Measurements from ENCODE around the gene TMEM156. TPM values are rescaled to one million over a fixed set of nuclear protein-coding genes. Genes with fewer than 3 reads are reported as not detected.
"Not testable (repeated sequence)": the region's sequence is repeated elsewhere in the genome, so short reads cannot be mapped to it uniquely, and the experiment has no call there.

Gene TMEM156
- total RNA-seq, 2 donors from 2014 or later = 0.77 TPM; not detected in 1

- no peak overlapping the region for H3K9ac ChIP-seq (ENCODE audit: low read depth in 2 of 2, low read length in 2 of 2)
- H3K27me3 ChIP-seq = no peaks in the 10 kb centered on the region
- no peak for TF ChIP-seq CTCF (IDR thresholded peaks at IDR 0.05)
- H3K27ac ChIP-seq = no peak overlapping the region
- intact Hi-C loops (cut with DNase I) = no loop called here
- H3K4me3 ChIP-seq = no peak overlapping the region
- no peaks in the 10 kb centered on the region for H3K4me1 ChIP-seq
- H3K36me3 ChIP-seq = no peaks in the 10 kb centered on the region
- H3K9me3 ChIP-seq = no peaks in the 10 kb centered on the region
- no peak for DNase-seq
Observed at GRCh38 chr4:38964942-38965775, 67.0 kb downstream of the TMEM156 start.

GRCh38 chr4:38959248-38959647, 73.0 kb downstream of the TMEM156 start:
- H3K4me1 ChIP-seq; H3K27ac ChIP-seq; H3K36me3 ChIP-seq; H3K9ac ChIP-seq (ENCODE audit: low read depth in 2 of 2, low read length in 2 of 2); H3K27me3 ChIP-seq; DNase-seq; intact Hi-C loops (cut with DNase I); H3K4me3 ChIP-seq; H3K9me3 ChIP-seq: not testable (repeated sequence)

- no peak overlapping the region for H3K4me3 ChIP-seq
- DNase-seq = no peak
- no peak overlapping the region for H3K9ac ChIP-seq (ENCODE audit: low read depth in 2 of 2, low read length in 2 of 2)
- no peaks in the 10 kb centered on the region for H3K27me3 ChIP-seq
- no peak overlapping the region for H3K27ac ChIP-seq
- TF ChIP-seq CTCF (IDR thresholded peaks at IDR 0.05) = no peak
- H3K4me1 ChIP-seq = no peaks in the 10 kb centered on the region
- H3K9me3 ChIP-seq = no peaks in the 10 kb centered on the region
- intact Hi-C loops (cut with DNase I) = no loop called here
- H3K36me3 ChIP-seq = no peaks in the 10 kb centered on the region
Observed at GRCh38 chr4:38958453-38959190, 73.6 kb downstream of the TMEM156 start.

- no peak for TF ChIP-seq CTCF (IDR thresholded peaks at IDR 0.05)
- H3K9ac ChIP-seq (ENCODE audit: low read depth in 2 of 2, low read length in 2 of 2) = no peak overlapping the region
Observed at GRCh38 chr4:38957893-38958292, 74.3 kb downstream of the TMEM156 start.

GRCh38 chr4:38957261-38957815, 74.9 kb downstream of the TMEM156 start:
- intact Hi-C loops (cut with DNase I) = no loop called here
- no peak overlapping the region for H3K27ac ChIP-seq
- no peaks in the 10 kb centered on the region for H3K27me3 ChIP-seq
- H3K9me3 ChIP-seq = no peaks in the 10 kb centered on the region
- no peaks in the 10 kb centered on the region for H3K36me3 ChIP-seq
- H3K4me1 ChIP-seq = no peaks in the 10 kb centered on the region
- no peak overlapping the region for H3K4me3 ChIP-seq
- TF ChIP-seq CTCF (IDR thresholded peaks at IDR 0.05) = no peak
- no peak overlapping the region for H3K9ac ChIP-seq (ENCODE audit: low read depth in 2 of 2, low read length in 2 of 2)
- DNase-seq = no peak

More at GRCh38 chr4:38957893-38958292, 74.3 kb downstream of the TMEM156 start:
- no peaks in the 10 kb centered on the region for H3K27me3 ChIP-seq
- DNase-seq = no peak
- no peaks in the 10 kb centered on the region for H3K4me1 ChIP-seq
- H3K27ac ChIP-seq = no peak overlapping the region
- intact Hi-C loops (cut with DNase I) = no loop called here
- no peaks in the 10 kb centered on the region for H3K9me3 ChIP-seq
- no peaks in the 10 kb centered on the region for H3K36me3 ChIP-seq
- no peak overlapping the region for H3K4me3 ChIP-seq
